GM12878 (cell line): ENCODE measurements around the gene ALOX12B. TPM values are rescaled to one million over a fixed set of nuclear protein-coding genes. Genes with fewer than 3 reads are reported as not detected.

Source experiments
- ATAC-seq: fragments of 200-7000 bp; cut with Tn5 transposase; 3 replicates; pipeline ENCODE4 v1.9.1; 2020; ENCODE audit warnings: mild to moderate bottlenecking, moderate library complexity
- BruUV-seq: library from RNA; stranded (reverse); fragments of 400-500 nt; replicated peaks from 2 replicates; lab custom pipeline; 2021; lab: Mats Ljungman, UMichigan
- CTCF ChIA-PET: fragments of 300-600 bp; sonication (Branson Sonifier 250); formaldehyde crosslinking; extraction: SDS; loops from one replicate; lab custom pipeline; 2021; ENCODE audit warnings: inconsistent platforms; lab: Yijun Ruan, JAX
- POLR2A ChIA-PET: fragments of 350-600 bp; formaldehyde crosslinking; extraction: SDS; loops from one replicate; lab custom pipeline; 2021; ENCODE audit warnings: inconsistent platforms; lab: Charles Lee
- RAD21 ChIA-PET: fragments of 300-600 bp; sonication (Branson Sonifier 250); formaldehyde crosslinking; loops from one replicate; lab custom pipeline; 2023; ENCODE audit warnings: antibody characterized with exemption; ENCODE audit not compliant: unreplicated experiment; lab: Charles Lee
- SMC1A ChIA-PET: fragments of 300-600 bp; sonication (Branson Sonifier 250); formaldehyde crosslinking; loops from one replicate; lab custom pipeline; 2023; ENCODE audit not compliant: unreplicated experiment, uncharacterized antibody; lab: Charles Lee
- DNase-seq: peaks from one replicate; pipeline ENCODE4 v3.0.0-alpha.2; 2011; ENCODE audit warnings: low read depth, low spot score
- FAIRE-seq: peaks from 3 replicates; lab custom pipeline; 2011; peaks lifted over from hg19 to GRCh38; lab: Jason Lieb, UNC
- H2AFZ ChIP-seq: 2 replicates; pipeline ENCODE4 v1.6.0; 2011; ENCODE audit warnings: low read depth, low read length, control low read depth; ENCODE audit not compliant: control insufficient read depth
- H3K27ac ChIP-seq: 2 replicates; pipeline ENCODE4 v1.5.1; 2011; ENCODE audit warnings: control low read depth; ENCODE audit not compliant: control insufficient read depth, insufficient read depth
- H3K27me3 ChIP-seq, 2 experiments: replicated peaks in 1 of 2; 2 replicates each; pipeline versions ENCODE4 v1.6.0 to v1.6.1; 2011; ENCODE audit warnings: low read length in 1 of 2; ENCODE audit not compliant: control insufficient read depth in 2 of 2, insufficient read depth in 2 of 2
- H3K36me3 ChIP-seq, 2 experiments: 2 replicates each; pipeline ENCODE4 v1.5.1; 2011; ENCODE audit warnings: low read length in 1 of 2; ENCODE audit not compliant: control insufficient read depth in 2 of 2, insufficient read depth in 2 of 2
- H3K4me1 ChIP-seq: 2 replicates; pipeline ENCODE4 v1.6.1; 2011; ENCODE audit warnings: mild to moderate bottlenecking, low read length, moderate library complexity, mixed read lengths; ENCODE audit not compliant: control insufficient read depth, insufficient read depth
- H3K4me2 ChIP-seq: 2 replicates; pipeline ENCODE4 v1.6.0; 2011; ENCODE audit warnings: control low read depth; ENCODE audit not compliant: control insufficient read depth, insufficient read depth
- H3K4me3 ChIP-seq: fragments of 200-600 bp; sonication (generic); 2 replicates; pipeline ENCODE4 v1.5.1; 2016
- H3K79me2 ChIP-seq: 2 replicates; pipeline ENCODE4 v1.6.0; 2011; ENCODE audit warnings: low read length; ENCODE audit not compliant: control insufficient read depth, insufficient read depth
- H3K9ac ChIP-seq: 2 replicates; pipeline ENCODE4 v1.8.0; 2011; ENCODE audit warnings: low read length, control low read depth, mixed read lengths; ENCODE audit not compliant: control insufficient read depth, insufficient read depth
- H3K9me3 ChIP-seq: replicated peaks from 3 replicates; pipeline ENCODE4 v1.5.1; 2011; ENCODE audit warnings: mild to moderate bottlenecking, low read length; ENCODE audit not compliant: control insufficient read depth, insufficient read depth
- H4K20me1 ChIP-seq: 2 replicates; pipeline ENCODE4 v1.6.0; 2011; ENCODE audit not compliant: control insufficient read depth, insufficient read depth
- EGR1 ChIP-seq, 2 experiments: IDR thresholded peaks; 1 replicate in 1 of 2; 2 replicates in 1 of 2; pipeline ENCODE4 v1.6.1; 2011 to 2012; ENCODE audit warnings: low read depth in 2 of 2, low read length in 2 of 2, borderline replicate concordance in 1 of 2, mild to moderate bottlenecking in 1 of 2, moderate library complexity in 1 of 2
- EZH2 ChIP-seq: IDR thresholded peaks from 2 replicates; pipeline ENCODE4 v1.6.1; 2012; ENCODE audit warnings: low read depth, mild to moderate bottlenecking, control low read depth, inconsistent platforms, low read length, borderline replicate concordance; ENCODE audit not compliant: control insufficient read depth
- SMAD5 ChIP-seq: IDR thresholded peaks from 2 replicates; pipeline ENCODE4 v1.6.1; 2016; ENCODE audit warnings: antibody characterized with exemption, low read depth
- SRF ChIP-seq, 2 experiments: IDR thresholded peaks; 2 replicates each; pipeline ENCODE4 v1.6.1; 2011; ENCODE audit warnings: low read depth in 2 of 2, low read length in 2 of 2, mild to moderate bottlenecking in 1 of 2, moderate library complexity in 1 of 2
- YY1 ChIP-seq: IDR thresholded peaks from 2 replicates; pipeline ENCODE4 v1.6.1; 2011; ENCODE audit warnings: low read depth, mild to moderate bottlenecking, low read length
- WGBS: methylation state at CpG from one replicate; pipeline ENCODE4 v1.1.6; 2016; ENCODE audit warnings: low lambda C conversion rate; ENCODE audit not compliant: insufficient replicate concordance, insufficient coverage; ENCODE audit errors: missing lambda C conversion rate; 5-methylcytosine and 5-hydroxymethylcytosine counted together
- in situ Hi-C: fragments of 300-500 bp; cut with MboI; formaldehyde crosslinking; loops from 9 replicates; pipeline ENCODE4 v1.14.3; 2018; ENCODE audit warnings: mixed read lengths
- intact Hi-C: fragments of 100-400 bp; cut with micrococcal nuclease; formaldehyde crosslinking; loops from one replicate; pipeline ENCODE4 v1.14.2; 2022; ENCODE audit not compliant: unreplicated experiment
- polyA plus RNA-seq, 11 experiments: library from polyadenylated mRNA; depleted of rRNA in 4 of 11; unstranded in 6 of 11; stranded (reverse) in 5 of 11; fragments of >200 nt; fragmentation: Nextera tagmentation in 4 of 11; fragmentation: Illumina TruSeq in 1 of 11; extraction: Ambion mirVana in 4 of 11; extraction: Trizol in 1 of 11; gene quantifications; 1 replicate in 1 of 11; 2 replicates in 10 of 11; pipeline versions ENCODE4 v1.2.1 to v1.2.3, GENCODE V29; 2011 to 2016; ENCODE audit warnings: inconsistent platforms in 2 of 11, missing spikeins in 2 of 11, low read depth in 1 of 11
- total RNA-seq, 4 experiments: library from RNA; depleted of rRNA in 3 of 4; stranded (reverse); fragments of >200 nt in 3 of 4; fragmentation: Illumina TruSeq in 1 of 4; extraction: Trizol in 1 of 4; gene quantifications; 2 replicates each; pipeline versions ENCODE4 v1.2.1 to v1.2.3, GENCODE V29; 2013 to 2021
- TF ChIP-seq, protein P1 (sequence below): fragments of 450-650 bp; IDR thresholded peaks from 2 replicates; pipeline ENCODE4 v1.6.1; 2017; ENCODE audit warnings: mild to moderate bottlenecking, moderate library complexity

Gene ALOX12B
- total and polyA plus RNA-seq, 10 of the 15 experiments (the other 5 are each of a cell fraction or from before 2014, with no cell fraction given): 0.17 to 0.54 TPM; not detected in 8

DNA sequence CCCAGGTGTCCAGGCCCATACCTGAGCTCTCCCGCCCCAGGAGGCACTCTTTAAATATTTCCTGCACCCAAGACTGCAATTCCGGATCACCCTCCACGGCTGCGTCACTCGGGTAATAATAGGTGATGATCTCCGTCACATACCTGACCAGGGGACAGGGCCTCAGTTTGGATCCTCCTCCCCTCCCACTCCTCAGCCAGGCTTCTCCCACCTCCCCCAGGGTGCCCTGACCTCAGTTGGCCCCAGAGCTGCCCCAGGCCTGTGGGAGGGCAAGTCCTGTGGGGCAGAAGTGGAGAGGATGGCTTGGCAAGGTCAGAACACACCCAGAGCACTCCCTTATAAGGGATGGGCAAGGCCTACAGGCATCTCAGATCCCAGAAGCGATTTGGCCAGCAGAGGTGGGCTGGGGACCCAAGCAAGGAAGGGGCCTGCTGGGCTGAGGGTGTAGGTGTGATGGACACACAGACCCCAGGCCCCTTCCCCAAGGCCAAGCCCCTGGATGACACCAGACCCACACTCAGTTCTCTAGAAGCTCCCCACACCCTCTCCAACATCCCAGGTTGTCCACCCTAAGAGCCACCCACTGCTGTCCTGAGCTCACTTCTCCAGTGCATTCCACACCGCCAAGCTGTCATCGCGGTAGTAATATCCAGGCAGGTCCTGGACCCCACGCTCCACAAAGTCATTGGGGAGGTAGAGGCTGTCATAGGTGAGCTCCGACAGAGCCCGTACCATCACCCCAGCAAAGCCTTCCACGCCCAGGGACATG is 11.8 kb downstream of the ALOX12B start:
- ChIA-PET RAD21 (interaction anchor here (2.5 to 3.0 kb wide), 2 partner anchors 16 to 30 kb away, joined by 8 to 25 read pairs; no protein-coding TSS in a partner anchor), POLR2A (interaction anchor here (1.0 to 1.5 kb wide), 2 partner anchors 12 to 15 kb away, joined by 3 to 5 read pairs; no protein-coding TSS in a partner anchor), SMC1A (interaction anchor here (1.3 to 4.7 kb wide), 4 partner anchors 15 to 225 kb away, joined by 3 to 37 read pairs (median 4); no protein-coding TSS in a partner anchor), CTCF (interaction anchor here (0.6 to 9.4 kb wide), 10 partner anchors 9 to 338 kb away, joined by 3 to 159 read pairs (median 4); partner anchors contain the start of gene ALOXE3)
- Histone ChIP-seq H3K79me2 (no peaks in the 10 kb centered on the region), H4K20me1 (no peaks in the 10 kb centered on the region), H2AFZ (no peak overlapping the region), H3K4me3 (no peak overlapping the region), H3K27ac (no peak overlapping the region), H3K9me3 (no peaks in the 10 kb centered on the region), H3K4me2 (no peak overlapping the region), H3K9ac (no peak overlapping the region), H3K36me3 (no peaks in the 10 kb centered on the region), H3K4me1 (peaks cover 4% of the 10 kb centered on the region; the same call in 1 of the 2 replicates), H3K27me3 (peaks cover 10 to 20% of the 10 kb centered on the region in 2 experiments)
- in situ Hi-C loops: loop anchor here (5.0 to 10.0 kb wide), 2 partner anchors 37 to 669 kb away; partner anchors contain the start of gene CCDC42
- intact Hi-C loops: loop anchor here (10.0 kb wide), 1 partner anchor 669 kb away; the partner anchor contains the start of gene CCDC42
- FAIRE-seq (no peak), DNase-seq (no peak), ATAC-seq (no peak)
- TF ChIP-seq EGR1 (IDR thresholded peaks at IDR 0.05; ENCODE audit: borderline replicate concordance in 1 of 2, low read depth in 2 of 2, low read length in 2 of 2) (no peak), SRF (IDR thresholded peaks at IDR 0.05; ENCODE audit: low read depth in 2 of 2, low read length in 2 of 2) (no peak), YY1 (no peak), SMAD5 (no peak), EZH2 (no peak)
- TF ChIP-seq, protein P1, sequence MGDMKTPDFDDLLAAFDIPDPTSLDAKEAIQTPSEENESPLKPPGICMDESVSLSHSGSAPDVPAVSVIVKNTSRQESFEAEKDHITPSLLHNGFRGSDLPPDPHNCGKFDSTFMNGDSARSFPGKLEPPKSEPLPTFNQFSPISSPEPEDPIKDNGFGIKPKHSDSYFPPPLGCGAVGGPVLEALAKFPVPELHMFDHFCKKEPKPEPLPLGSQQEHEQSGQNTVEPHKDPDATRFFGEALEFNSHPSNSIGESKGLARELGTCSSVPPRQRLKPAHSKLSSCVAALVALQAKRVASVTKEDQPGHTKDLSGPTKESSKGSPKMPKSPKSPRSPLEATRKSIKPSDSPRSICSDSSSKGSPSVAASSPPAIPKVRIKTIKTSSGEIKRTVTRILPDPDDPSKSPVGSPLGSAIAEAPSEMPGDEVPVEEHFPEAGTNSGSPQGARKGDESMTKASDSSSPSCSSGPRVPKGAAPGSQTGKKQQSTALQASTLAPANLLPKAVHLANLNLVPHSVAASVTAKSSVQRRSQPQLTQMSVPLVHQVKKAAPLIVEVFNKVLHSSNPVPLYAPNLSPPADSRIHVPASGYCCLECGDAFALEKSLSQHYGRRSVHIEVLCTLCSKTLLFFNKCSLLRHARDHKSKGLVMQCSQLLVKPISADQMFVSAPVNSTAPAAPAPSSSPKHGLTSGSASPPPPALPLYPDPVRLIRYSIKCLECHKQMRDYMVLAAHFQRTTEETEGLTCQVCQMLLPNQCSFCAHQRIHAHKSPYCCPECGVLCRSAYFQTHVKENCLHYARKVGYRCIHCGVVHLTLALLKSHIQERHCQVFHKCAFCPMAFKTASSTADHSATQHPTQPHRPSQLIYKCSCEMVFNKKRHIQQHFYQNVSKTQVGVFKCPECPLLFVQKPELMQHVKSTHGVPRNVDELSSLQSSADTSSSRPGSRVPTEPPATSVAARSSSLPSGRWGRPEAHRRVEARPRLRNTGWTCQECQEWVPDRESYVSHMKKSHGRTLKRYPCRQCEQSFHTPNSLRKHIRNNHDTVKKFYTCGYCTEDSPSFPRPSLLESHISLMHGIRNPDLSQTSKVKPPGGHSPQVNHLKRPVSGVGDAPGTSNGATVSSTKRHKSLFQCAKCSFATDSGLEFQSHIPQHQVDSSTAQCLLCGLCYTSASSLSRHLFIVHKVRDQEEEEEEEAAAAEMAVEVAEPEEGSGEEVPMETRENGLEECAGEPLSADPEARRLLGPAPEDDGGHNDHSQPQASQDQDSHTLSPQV: no peak
- no TSS peak for BruUV-seq
- 53% methylated on average over 14 of the region's 14 CpGs for WGBS
